Measurements from ENCODE around the gene ZNF628. TPM values are rescaled to one million over a fixed set of nuclear protein-coding genes. Genes with fewer than 3 reads are reported as not detected.
A peak's percentile ranks its signal among the peaks of the same experiment; 100 is the strongest.

Gene ZNF628
- total RNA-seq (2012; rRNA removed) = 0.66 and 2.0 TPM in 2 replicates

DNA sequence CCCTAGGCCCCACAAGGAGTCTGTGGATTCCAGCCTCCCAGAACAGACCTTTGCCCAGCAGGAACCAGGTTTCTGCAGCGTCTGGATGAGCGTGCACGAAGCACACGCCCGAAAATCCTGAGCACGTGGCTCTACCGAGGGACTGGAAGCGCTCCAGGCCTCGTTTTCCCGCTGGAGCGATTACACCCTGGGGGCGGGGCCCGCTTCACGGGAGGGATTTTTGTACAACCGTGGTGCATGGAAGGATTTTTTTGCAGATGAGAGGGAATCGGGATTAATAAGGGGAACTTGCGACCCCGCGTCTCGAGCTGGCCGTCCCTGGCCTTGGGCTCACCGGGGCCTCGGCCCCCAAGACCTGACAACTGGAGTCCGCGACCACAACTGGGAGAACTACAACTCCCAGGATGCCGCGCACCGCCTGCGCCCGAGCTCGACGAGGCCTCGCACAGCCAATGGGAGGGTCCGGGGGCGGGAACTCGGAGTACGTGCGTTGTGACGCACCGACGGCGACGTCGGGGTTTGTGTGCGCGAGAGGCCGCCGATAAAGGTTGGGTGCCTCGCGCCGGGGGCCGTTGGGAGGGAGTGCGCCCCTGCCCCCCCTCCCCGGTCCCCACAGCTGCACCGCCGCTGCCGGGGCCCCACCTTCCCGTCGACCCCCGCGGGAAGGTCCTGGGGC lies at the start of gene ZNF628:
Gene ZNF628, plus strand, starts transcription at position 518 of the 676 bp plus-strand sequence. CDS start 3,294 bp downstream, outside the sequence.
- H3K9ac ChIP-seq (ENCODE audit: low read depth, low read length) = peak within 1 kb of the TSS; percentile 74
- H3K36me3 ChIP-seq (ENCODE audit: insufficient read depth, low read length) = peaks cover under 1% of the 10 kb centered on the region
- peak within 1 kb of the TSS; percentile 77 for H3K4me3 ChIP-seq (ENCODE audit: low read length)
- no peaks in the 10 kb centered on the region for H3K27me3 ChIP-seq (ENCODE audit: control insufficient read depth, insufficient read depth, low read length)
- peaks cover 48% of the 10 kb centered on the region for H3K4me1 ChIP-seq (ENCODE audit: control insufficient read depth, insufficient read depth, low read length)
- no peaks in the 10 kb centered on the region for H3K9me3 ChIP-seq (replicated peaks; ENCODE audit: low read length)
- H3K4me2 ChIP-seq (ENCODE audit: low read length) = peak within 1 kb of the TSS; percentile 90

DNA sequence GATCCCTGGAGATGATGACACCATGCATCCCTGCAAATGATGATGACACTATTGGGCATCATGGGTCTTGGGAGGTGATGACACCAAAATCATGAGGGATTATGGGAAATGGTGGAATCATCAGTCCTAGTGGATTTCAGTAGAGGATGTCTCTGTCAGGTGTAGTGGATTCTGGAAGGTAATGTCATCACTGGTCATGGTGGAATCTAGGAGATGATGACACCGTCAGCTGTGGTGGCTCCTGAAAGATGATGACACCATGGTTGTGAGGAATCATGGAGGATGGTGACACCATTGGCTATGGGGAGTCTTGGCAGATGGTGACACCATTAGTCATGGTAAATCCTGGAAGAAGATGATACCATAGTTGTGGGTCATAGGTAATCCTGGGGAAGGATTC lies 45.2 kb upstream of the ZNF628 start:
- Histone ChIP-seq H3K9me3 (replicated peaks; ENCODE audit: low read length) (no peaks in the 10 kb centered on the region), H3K4me2 (ENCODE audit: low read length) (no peak overlapping the region), H3K4me3 (ENCODE audit: low read length) (no peak overlapping the region), H3K4me1 (ENCODE audit: control insufficient read depth, insufficient read depth, low read length) (no peaks in the 10 kb centered on the region), H3K27me3 (ENCODE audit: control insufficient read depth, insufficient read depth, low read length) (peaks cover 15% of the 10 kb centered on the region), H3K36me3 (ENCODE audit: insufficient read depth, low read length) (no peaks in the 10 kb centered on the region), H3K9ac (ENCODE audit: low read depth, low read length) (no peak overlapping the region)

DNA sequence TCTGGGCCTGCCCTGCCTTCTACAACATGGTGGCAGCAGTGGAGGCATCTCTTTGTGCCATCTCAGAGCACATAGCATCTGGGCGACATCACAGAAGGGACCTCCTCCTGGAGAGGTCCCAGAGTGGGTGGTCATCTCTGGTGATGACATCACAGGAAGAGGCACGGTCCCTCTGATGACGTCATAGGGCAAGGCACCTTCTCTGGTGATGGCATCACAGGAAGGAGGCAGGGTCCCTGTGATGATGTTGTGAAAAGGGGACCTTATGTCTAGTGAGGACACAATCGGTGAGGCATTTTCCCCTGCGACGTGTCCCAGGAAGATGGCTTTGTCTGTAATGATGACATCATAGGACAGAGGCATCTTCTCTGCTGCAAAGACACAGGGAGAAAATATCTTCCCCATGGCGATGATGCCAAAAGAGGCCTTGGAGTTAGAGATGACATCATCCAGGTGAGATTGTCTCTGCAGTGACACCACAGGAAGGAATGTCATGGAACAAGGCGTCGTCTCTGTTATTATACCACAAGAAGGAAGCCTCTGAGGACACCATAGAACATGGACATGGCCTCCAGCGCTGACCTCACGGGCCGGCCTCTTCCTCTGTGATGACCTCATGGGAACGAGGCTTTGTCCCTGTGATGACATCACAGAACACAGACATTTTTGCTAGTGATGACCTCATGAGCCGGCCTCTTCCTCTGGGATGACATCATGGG lies 44.0 kb upstream of the ZNF628 start:
- no peaks in the 10 kb centered on the region for H3K36me3 ChIP-seq (ENCODE audit: insufficient read depth, low read length)
- H3K9me3 ChIP-seq (replicated peaks; ENCODE audit: low read length) = no peaks in the 10 kb centered on the region
- H3K4me1 ChIP-seq (ENCODE audit: control insufficient read depth, insufficient read depth, low read length) = no peaks in the 10 kb centered on the region
- peaks cover 16% of the 10 kb centered on the region for H3K27me3 ChIP-seq (ENCODE audit: control insufficient read depth, insufficient read depth, low read length)
- no peak overlapping the region for H3K4me3 ChIP-seq (ENCODE audit: low read length)
- no peak overlapping the region for H3K9ac ChIP-seq (ENCODE audit: low read depth, low read length)
- no peak overlapping the region for H3K4me2 ChIP-seq (ENCODE audit: low read length)

DNA sequence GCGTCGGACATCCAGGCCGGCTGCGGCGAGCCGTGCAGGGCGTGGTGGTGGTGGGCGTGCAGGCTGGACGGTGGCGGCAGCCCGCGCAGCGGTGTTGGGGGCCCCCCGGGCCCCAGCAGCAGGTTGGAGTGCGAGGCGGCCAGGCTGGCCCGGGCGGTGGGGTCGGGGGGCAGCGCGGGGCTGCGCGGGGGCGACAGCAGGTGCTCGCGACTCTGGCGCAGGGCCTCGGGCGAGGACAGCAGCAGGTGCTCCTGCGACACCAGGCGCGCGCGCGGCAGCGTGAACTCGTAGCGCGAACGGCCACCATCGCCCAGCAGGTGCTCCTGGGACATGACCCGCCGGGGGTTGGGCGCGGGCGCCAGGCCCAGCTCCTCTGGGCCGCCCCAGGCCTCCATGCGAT lies 43.1 kb upstream of the ZNF628 start:
- H3K4me3 ChIP-seq (ENCODE audit: low read length) = no peak overlapping the region
- H3K36me3 ChIP-seq (ENCODE audit: insufficient read depth, low read length) = no peaks in the 10 kb centered on the region
- no peak overlapping the region for H3K9ac ChIP-seq (ENCODE audit: low read depth, low read length)
- no peak overlapping the region for H3K4me2 ChIP-seq (ENCODE audit: low read length)
- no peaks in the 10 kb centered on the region for H3K4me1 ChIP-seq (ENCODE audit: control insufficient read depth, insufficient read depth, low read length)
- H3K27me3 ChIP-seq (ENCODE audit: control insufficient read depth, insufficient read depth, low read length) = peaks cover 16% of the 10 kb centered on the region
- H3K9me3 ChIP-seq (replicated peaks; ENCODE audit: low read length) = no peaks in the 10 kb centered on the region

- no peak overlapping the region for H3K9ac ChIP-seq (ENCODE audit: low read depth, low read length)
- H3K27me3 ChIP-seq (ENCODE audit: control insufficient read depth, insufficient read depth, low read length) = peaks cover 18% of the 10 kb centered on the region
- H3K4me3 ChIP-seq (ENCODE audit: low read length) = no peak overlapping the region
- H3K9me3 ChIP-seq (replicated peaks; ENCODE audit: low read length) = no peaks in the 10 kb centered on the region
- no peak overlapping the region for H3K4me2 ChIP-seq (ENCODE audit: low read length)
- no peaks in the 10 kb centered on the region for H3K4me1 ChIP-seq (ENCODE audit: control insufficient read depth, insufficient read depth, low read length)
- H3K36me3 ChIP-seq (ENCODE audit: insufficient read depth, low read length) = no peaks in the 10 kb centered on the region
Observed at GRCh38 chr19:55434356-55434919, 42.0 kb upstream of the ZNF628 start.

DNA sequence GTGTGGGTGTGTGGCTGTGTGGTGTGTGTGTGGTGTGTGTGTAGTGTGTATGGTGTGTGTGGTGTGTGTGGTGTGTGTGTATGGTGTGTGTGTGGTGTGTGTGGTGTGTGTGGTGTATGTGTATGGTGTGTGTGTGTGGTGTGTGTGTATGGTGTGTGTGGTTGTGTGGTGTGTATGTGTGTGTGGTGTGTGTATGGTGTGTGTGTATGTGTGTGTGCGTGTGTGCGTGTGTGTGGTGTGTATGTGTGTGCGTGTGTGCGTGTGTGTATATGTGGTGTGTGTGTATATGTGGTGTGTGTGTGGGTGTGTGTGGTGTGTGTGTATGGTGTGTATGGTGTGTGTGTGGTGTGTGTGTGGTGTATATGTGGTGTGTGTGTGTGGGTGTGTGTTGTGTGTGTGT lies 41.4 kb upstream of the ZNF628 start:
- Histone ChIP-seq H3K27me3 (ENCODE audit: control insufficient read depth, insufficient read depth, low read length) (peaks cover 22% of the 10 kb centered on the region), H3K9me3 (replicated peaks; ENCODE audit: low read length) (no peaks in the 10 kb centered on the region)

GRCh38 chr19:55436847-55437246 lies 39.6 kb upstream of the ZNF628 start:
- peaks cover 3% of the 10 kb centered on the region for H3K4me1 ChIP-seq (ENCODE audit: control insufficient read depth, insufficient read depth, low read length)
- no peaks in the 10 kb centered on the region for H3K36me3 ChIP-seq (ENCODE audit: insufficient read depth, low read length)
- H3K27me3 ChIP-seq (ENCODE audit: control insufficient read depth, insufficient read depth, low read length) = peaks cover 40% of the 10 kb centered on the region
- no peak overlapping the region for H3K9ac ChIP-seq (ENCODE audit: low read depth, low read length)
- H3K4me3 ChIP-seq (ENCODE audit: low read length) = no peak overlapping the region
- H3K4me2 ChIP-seq (ENCODE audit: low read length) = no peak overlapping the region
- H3K9me3 ChIP-seq (replicated peaks; ENCODE audit: low read length) = no peaks in the 10 kb centered on the region

More for the DNA sequence above, 41.4 kb upstream of the ZNF628 start:
- H3K9ac ChIP-seq (ENCODE audit: low read depth, low read length) = no peak overlapping the region
- no peak overlapping the region for H3K4me2 ChIP-seq (ENCODE audit: low read length)
- no peak overlapping the region for H3K4me3 ChIP-seq (ENCODE audit: low read length)
- no peaks in the 10 kb centered on the region for H3K36me3 ChIP-seq (ENCODE audit: insufficient read depth, low read length)
- no peaks in the 10 kb centered on the region for H3K4me1 ChIP-seq (ENCODE audit: control insufficient read depth, insufficient read depth, low read length)

- Histone ChIP-seq H3K4me1 (ENCODE audit: control insufficient read depth, insufficient read depth, low read length) (peaks cover 3% of the 10 kb centered on the region), H3K9ac (ENCODE audit: low read depth, low read length) (no peak overlapping the region), H3K36me3 (ENCODE audit: insufficient read depth, low read length) (no peaks in the 10 kb centered on the region), H3K9me3 (replicated peaks; ENCODE audit: low read length) (no peaks in the 10 kb centered on the region), H3K4me3 (ENCODE audit: low read length) (no peak overlapping the region), H3K4me2 (ENCODE audit: low read length) (no peak overlapping the region), H3K27me3 (ENCODE audit: control insufficient read depth, insufficient read depth, low read length) (peaks cover 42% of the 10 kb centered on the region)
Observed at GRCh38 chr19:55437410-55437809, 39.0 kb upstream of the ZNF628 start.

GRCh38 chr19:55439052-55439451 lies 37.4 kb upstream of the ZNF628 start:
- Histone ChIP-seq H3K9ac (ENCODE audit: low read depth, low read length) (no peak overlapping the region), H3K4me3 (ENCODE audit: low read length) (no peak overlapping the region), H3K4me1 (ENCODE audit: control insufficient read depth, insufficient read depth, low read length) (peaks cover 3% of the 10 kb centered on the region), H3K36me3 (ENCODE audit: insufficient read depth, low read length) (no peaks in the 10 kb centered on the region), H3K4me2 (ENCODE audit: low read length) (no peak overlapping the region), H3K27me3 (ENCODE audit: control insufficient read depth, insufficient read depth, low read length) (peaks cover 47% of the 10 kb centered on the region), H3K9me3 (replicated peaks; ENCODE audit: low read length) (no peaks in the 10 kb centered on the region)

DNA sequence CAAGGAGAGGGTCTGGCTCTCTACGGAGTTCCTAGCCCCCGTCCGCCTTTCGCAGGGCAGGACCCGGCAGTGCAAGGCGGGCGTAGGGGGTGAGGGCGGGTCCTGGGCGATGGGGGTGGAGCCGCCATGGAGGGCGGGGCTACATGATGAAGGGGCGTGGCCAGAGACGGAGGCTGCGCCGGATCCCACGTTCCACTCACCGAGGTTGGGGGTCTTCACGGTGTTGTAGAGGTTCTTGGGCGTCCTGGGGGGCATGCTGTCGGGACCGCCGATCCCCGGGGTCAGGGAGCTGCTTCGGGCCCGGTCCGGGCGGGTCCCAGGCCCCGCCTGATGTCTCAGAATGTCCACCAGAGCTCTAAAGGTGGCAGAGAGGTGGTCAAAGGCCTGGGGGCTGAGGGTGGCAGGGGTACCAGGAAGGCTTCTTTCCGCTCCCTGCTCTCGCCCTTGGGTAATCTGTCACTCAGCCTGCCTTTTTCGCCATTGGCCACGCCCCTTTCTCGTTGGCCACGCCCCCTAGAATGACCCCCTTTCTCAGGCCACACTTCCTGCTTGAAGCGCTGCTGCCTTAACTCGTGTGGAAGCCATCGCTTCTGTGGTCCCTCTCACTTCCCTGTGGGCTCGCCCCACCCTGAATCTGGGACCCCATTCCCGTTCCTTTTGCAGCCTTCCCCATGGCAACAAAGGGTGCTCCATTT lies 35.9 kb upstream of the ZNF628 start:
- H3K4me2 ChIP-seq (ENCODE audit: low read length) = peak overlapping the region; percentile 41
- no peaks in the 10 kb centered on the region for H3K9me3 ChIP-seq (replicated peaks; ENCODE audit: low read length)
- no peak overlapping the region for H3K9ac ChIP-seq (ENCODE audit: low read depth, low read length)
- no peak overlapping the region for H3K4me3 ChIP-seq (ENCODE audit: low read length)
- peaks cover 3% of the 10 kb centered on the region for H3K4me1 ChIP-seq (ENCODE audit: control insufficient read depth, insufficient read depth, low read length)
- H3K36me3 ChIP-seq (ENCODE audit: insufficient read depth, low read length) = no peaks in the 10 kb centered on the region
- peaks cover 60% of the 10 kb centered on the region for H3K27me3 ChIP-seq (ENCODE audit: control insufficient read depth, insufficient read depth, low read length)

DNA sequence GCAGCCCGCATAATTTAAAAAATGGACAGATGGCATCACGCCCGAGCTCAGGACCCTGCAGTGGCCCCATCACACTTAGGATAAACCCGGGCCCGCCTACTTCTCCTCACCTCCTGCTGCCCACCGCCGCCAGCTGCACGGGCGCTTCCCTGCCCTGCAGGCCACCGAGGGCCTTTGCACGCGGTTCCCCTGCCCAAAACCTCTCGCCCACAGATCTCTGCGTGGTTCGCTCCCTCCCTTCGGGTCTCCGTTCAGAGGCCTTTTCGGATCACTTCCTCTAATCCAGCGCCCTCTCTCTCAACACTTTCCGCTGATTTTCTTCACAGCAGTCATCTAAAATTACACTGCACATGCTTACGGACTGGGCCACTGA lies 35.1 kb upstream of the ZNF628 start:
- Histone ChIP-seq H3K27me3 (ENCODE audit: control insufficient read depth, insufficient read depth, low read length) (peaks cover 64% of the 10 kb centered on the region), H3K9ac (ENCODE audit: low read depth, low read length) (no peak overlapping the region), H3K36me3 (ENCODE audit: insufficient read depth, low read length) (no peaks in the 10 kb centered on the region), H3K4me3 (ENCODE audit: low read length) (no peak overlapping the region), H3K4me2 (ENCODE audit: low read length) (no peak overlapping the region), H3K4me1 (ENCODE audit: control insufficient read depth, insufficient read depth, low read length) (peaks cover 3% of the 10 kb centered on the region), H3K9me3 (replicated peaks; ENCODE audit: low read length) (no peaks in the 10 kb centered on the region)
